Activated CD4-positive, alpha-beta T cell treated with anti-CD3 and anti-CD28 coated beads for 48 hours (primary cell): ENCODE data around the gene DPH6.

Source experiments
- DNase-seq: peaks from one replicate; pipeline ENCODE4 v3.0.0-alpha.2; 2020

DPH6 gene

DNA sequence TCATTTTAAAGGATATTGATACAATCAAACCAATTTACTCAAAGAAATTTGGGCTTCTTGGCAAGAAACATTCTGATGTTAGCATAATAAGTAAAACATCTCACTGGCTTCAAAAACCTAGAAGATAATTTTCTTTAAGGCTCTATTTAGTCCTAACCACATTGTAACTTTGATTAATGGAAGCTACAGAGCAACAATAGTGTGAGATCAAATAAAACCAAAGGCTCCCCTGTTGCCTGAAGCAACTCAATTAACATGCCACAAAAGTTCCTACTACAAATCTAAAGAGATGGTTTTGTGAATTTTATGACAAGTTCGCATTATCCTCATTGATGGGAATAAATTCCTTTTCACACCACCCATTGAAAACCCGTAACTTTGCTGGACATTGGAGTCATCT lies 5.9 kb downstream of the DPH6 start:
- DNase-seq: no peak

DNA sequence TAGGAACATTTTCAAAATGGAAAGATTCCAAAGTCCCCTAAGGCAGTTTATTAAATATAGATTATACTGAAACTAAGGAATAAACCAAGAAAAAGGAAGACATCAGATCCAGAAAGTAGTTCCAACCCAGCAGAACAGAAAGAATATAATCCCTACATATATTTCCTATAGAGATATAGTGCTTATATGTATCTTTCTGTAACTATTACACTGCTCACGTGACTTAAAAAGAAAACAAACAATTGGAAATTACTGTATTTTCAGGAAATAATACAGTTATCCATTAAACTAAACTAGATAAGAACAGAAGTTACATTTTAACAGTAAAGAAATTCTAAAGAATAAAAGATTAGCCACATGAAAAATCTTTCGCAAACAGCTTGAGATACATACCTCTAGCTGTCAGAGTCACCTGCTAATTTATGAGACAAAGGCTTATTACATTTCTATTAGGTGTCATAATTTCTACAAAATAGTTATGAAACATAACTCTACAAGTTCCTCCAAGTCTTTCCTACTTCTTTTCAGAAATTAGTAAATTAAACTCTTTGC lies 10.5 kb downstream of the DPH6 start:
- DNase-seq: no peak

DNA sequence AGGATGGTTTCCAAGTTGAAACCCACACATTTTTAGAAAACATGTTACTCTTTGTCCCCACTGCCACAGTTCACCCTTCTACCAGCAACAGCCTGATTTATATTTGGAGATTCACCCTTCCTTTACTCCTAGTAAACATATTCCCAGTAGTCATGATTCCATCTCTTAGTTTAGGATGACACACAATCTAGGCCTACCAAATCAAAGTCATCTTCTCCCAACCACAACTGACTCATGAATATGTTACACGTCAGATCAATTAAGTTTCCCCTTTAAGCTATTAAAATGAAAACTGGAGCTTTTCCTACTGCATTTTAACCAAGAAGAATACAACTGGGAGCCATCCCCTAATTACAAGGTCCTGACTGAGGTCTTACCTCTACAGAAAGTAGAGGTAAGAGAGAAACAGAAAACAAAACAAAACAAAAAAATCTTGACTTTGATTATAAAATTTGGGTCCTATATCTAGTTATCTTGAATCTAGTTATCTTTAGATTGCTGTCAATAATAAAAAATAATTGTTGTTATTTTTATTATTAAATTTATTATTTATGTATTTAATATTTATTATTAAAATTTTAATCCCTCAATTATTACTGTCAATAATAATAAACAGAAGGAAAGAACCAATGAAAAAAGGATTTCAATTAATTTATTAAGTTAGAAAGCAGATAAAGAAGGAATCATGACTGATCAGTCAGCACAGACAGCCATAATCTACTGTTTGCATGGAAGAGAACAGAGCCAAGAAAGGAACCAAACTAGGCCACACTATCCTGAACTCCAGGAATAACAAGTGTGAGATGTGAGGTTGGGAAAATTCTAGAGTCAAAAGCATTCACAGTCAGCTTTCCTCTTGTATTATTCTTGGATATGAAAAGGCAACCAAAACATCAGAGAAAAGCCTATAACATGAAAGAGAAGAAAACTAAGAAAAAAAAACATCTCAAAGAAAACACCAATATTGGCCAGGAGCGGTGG lies 12.5 kb downstream of the DPH6 start:
- DNase-seq: no peak

DNA sequence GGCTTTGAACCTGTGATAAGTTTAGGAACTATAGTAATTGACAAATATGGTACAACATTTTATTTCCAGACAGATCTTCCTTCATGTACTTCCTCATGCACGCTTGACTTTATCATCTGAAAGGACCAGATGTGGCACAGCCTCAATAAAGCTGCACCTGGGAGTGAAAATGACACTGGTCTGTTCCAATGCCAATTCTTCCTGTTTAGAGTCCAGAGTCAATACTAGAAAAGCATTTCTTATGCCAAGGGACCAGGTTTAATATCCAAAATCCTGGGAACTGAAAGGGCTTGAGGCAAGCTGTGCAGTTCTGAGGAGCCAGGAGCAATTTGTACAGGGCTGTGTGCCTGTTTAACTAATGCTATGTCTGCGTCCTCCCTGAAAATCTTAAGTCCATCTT lies 15.3 kb downstream of the DPH6 start:
- DNase-seq: no peak

DNA sequence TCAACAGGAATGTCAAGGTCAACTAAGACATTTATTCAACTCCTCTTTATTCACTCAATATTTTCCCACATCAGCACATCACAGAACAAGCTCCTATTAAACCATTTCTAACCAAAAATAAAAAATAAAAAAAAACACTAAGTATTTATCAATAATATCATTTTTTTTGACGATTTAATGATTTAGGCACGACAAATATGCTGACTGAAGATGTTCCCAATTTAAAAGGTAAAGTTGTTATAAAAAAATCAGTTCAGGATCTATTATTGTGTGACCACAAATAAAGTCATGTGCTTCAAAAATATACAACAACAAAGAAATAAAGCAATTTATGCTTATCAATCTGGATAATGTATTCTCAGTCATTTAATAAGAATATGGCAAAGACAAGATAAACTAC lies 16.2 kb downstream of the DPH6 start:
- no peak for DNase-seq

DNA sequence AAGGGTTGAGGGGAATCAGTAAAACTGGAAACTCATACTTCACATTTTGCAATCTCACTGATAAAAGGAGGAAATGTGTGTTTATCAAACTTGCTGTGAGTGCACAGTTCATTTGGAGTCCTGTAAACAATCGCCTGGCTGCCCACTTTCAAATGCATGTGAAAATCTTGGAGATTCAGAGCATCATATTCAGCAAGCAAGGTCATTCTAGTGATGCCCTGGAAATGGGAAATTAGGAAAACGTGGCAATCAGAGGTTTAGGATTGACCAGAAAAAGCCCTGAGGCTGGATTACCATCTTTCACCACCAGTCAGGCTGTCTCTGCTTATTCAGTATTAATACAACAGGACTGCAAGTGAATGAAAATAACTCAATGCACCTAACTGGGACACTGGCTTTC lies 23.9 kb downstream of the DPH6 start:
- DNase-seq: no peak

DNA sequence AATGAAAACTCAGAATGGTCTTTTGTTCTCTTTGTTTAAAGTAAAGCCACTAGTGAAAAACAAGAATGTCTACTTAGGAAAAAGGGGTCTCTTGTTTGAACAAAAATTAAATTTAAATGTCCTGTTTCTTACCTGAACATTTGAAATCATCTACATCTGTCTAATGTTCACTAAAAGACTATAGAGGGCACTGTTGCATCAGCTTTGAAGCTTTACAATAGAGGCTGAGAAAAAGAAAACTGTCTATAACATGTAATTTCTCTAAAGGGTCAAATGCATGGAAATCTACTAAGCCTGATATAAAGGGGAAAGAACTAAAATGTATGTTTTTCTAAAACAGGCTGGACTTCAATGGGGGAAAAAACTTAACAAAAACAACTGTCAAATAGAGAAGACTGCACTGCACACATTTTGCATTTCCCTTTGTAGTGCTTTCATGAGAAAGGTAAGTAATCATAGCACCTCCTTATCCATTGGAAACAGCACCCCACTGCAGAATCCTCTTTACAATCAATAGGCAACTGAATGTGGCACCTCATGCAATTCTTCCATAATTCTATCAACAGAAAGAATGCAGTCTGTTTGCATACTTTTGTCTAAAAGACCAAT lies 26.3 kb downstream of the DPH6 start:
- DNase-seq: no peak

DNA sequence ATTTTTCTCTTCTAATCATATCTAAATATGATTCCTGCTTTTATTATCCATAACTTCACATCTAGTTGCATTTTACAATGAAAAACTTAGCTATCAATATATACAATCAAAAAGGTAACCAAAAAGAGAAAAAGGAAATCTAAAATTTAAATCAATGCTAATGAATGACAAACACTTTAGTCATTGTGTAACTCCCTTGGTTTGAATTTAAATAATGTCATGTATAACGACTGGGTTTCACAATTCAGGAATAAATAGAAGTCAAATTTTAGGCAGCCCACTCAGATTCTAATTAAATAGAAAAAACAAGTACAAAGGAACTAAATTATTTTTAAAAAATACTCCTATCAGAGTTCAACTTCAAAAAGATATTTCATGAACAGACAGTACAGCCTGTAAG lies 26.9 kb downstream of the DPH6 start:
- DNase-seq: no peak

DNA sequence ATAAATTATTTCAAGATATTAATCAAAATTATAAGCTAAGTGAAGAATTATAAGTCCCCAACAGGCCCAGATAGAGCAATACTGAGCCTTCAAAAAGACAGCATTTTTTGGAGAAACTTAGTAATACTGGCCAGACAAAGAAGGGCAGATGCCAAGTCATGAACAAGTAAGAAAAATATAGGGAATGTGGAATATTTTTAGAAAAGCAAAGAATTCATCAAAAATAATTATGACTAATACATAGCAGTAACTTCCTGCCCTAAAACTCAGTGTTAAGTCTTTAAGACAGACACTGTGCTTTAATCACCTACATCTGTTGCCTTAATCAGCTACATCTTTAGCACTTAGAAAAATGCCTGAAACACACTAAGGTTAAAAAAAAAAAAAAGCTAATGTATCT lies 31.2 kb downstream of the DPH6 start:
- DNase-seq: no peak

DNA sequence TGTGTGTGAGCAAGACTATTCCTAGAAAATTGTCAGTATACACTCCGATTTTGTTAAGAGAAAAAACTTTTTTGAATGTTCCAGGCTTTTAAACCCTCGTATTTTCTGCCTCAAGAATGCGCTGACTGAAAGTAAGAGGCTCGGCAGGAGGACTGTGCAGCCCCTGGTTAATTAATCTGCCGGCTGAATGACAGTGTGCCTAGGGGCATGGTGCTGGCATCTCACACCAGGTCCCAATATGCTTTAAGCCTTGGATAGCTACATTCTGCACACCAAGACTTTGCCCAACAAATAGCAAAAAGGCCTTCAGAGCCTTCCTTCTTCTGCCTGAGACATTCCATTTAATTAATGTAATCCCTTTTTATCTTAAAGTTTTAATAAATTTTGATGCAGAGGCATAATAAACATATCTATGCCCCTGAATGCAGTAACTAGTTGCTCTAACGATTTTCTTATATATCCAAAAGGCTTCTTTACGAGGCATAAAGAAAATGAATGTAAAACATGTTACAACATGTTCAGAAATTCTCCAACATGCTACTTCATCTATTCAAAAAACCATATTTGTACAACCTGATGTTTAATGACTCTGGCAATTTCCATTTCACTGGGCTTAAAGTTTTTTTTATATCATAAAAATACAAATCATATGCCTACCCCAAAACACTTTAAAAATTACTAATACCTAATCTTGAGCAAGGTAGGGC lies 37.9 kb downstream of the DPH6 start:
- DNase-seq: no peak

DNA sequence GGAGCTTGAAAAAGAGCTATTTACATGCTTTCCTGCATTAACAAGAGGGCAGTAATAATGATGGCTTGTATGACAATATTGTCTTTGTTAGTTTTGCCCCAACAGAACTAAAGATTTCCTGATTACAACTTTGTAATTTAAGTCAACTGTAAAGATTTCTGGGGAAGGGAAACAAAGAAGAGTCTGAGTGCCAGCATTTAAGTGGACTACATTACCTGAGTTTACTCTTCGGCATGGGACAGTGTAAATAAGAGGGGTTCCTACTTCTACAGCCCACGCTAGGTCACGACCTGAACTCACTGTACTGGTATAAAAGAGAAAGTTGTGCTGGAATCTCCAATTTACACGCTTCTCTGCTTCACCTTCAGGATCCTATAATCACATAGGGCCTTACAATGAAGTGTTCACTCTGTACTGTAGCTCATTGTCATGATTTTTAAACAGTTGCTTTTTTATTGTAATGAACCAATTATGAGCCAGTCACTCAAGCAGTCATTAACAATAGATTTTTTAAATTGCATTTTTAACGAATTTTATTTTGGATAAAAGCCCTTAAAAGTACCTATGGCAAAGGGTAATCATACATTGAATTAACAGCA lies 39.6 kb downstream of the DPH6 start:
- no peak for DNase-seq

DNA sequence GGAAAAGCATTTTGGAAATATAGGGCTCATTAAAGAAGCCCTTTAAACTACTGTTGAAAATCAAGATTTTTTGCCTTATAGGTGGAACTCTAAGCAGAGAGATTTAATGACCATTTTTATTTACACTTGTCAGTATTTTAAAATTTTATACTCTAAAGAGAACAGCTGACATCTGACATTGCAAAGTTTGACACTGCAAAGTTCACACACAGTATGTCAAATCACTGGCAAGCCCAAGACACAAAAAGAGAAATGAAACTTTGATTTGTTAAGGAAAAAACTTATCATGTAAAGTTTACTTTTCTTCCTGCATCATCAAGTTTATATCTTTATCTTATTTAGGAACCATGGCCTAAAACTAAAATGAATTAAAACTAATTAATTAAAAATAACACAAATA lies 40.2 kb downstream of the DPH6 start:
- DNase-seq: no peak

DNA sequence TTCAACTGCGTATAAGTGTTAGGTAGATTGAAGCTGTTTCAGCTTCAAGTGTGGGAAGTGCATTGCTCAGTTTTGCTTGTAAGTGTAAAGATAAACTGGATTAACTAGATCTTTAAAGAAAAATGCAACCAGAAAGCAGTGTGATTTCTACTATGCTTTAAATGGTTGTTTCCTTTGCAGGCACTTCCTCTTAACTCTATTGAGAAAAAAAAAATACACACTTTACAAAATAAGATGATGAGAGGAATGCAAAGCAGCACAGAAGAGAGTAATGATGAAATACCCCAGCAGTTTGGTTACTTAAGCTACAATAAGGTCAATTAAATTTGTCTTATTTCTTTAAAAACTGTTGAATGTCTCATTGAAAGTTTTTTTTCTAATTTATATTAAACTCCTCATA lies 40.8 kb downstream of the DPH6 start:
- DNase-seq: no peak

DNA sequence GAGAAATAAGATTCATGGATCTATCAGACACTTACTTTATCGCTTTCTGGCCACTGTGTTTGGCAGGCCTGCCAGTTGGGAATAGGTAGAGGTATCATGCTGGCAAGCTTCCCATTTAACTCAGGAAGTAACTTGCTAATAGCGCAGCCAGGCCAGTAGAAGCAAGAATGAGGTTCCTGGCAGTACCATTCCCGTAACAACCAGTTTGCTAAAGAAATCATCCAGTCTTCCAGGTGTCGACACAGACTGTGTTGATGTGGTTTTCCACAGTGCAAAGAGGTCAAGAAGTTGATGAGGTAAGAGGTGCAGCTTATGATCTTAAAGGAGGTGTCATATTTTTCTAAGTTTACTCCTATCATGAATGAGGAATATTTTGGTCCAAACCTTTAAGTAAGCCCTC lies 46.2 kb downstream of the DPH6 start:
- no peak for DNase-seq

DNA sequence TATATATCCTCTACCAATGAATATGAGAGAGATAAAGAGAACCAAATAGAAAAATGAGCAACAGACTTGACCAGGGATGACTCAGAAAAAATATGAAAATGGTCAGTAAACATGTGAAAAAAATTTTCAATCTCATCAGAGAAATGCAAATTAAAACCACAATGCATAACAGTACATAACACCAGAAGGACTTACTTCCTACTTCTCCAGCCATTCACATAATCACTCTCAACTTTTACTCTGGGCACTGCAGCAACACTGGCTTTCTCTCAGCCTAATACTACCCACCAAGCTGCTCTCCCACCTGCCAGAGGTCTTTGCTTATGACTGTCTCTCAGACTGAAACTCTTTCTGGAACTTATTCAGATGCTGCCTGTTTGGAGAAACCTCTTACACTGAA lies 49.4 kb downstream of the DPH6 start:
- DNase-seq: no peak

DNA sequence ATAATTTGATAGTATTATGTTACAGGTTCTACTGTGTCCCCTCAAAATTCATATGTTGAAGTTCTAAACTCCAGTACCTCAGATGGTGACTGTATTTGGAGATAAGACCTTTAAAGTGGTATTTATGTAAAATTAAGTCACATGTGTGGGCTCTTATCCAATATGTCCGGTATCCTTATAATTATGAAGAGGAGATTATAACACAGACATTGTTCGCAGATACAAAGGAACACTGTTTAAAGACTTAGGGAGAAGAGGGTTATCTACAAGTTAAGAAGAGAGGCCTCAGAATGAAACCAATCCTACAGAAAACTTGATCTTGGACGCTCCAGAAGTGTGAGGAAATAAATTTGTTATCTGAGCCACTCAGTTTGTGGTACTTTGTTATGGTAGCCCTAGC lies 50.9 kb downstream of the DPH6 start:
- no peak for DNase-seq

DNA sequence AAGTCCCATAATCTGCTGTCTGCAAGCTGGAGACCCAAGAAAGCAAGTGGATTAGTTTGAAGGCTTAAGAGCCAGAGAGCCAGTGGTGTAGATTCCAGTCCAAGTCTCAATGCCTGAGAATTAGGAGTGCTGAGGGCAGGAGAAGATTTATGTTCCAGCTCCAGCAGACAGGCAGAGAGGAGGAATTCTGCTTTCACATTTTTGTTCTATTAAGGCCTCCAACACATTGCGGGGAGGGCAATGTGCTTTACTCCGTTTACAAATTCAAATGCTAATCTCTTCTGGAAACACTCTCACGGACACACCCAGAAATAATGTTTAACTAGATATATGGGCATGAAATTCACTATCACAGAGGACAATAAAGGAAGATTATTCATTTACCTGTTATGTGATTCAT lies 54.0 kb downstream of the DPH6 start:
- no peak for DNase-seq

DNA sequence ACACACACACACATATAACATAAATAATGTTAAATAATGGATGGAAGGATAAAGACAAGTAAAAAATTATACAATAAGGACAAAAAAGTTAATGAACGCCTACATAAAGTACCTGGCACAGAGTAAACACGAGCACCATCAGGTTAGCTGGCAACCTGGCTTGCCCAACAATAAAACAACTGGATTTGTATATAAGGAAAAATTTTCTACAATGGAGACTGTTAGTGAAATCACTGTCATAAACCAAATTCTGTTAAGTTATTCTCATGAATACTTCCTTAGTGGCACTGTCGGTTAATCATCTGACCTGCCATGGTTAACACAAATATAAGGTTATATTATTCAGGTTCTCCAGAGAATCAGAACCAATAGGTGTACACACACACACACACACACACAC lies 54.8 kb downstream of the DPH6 start:
- no peak for DNase-seq

DNA sequence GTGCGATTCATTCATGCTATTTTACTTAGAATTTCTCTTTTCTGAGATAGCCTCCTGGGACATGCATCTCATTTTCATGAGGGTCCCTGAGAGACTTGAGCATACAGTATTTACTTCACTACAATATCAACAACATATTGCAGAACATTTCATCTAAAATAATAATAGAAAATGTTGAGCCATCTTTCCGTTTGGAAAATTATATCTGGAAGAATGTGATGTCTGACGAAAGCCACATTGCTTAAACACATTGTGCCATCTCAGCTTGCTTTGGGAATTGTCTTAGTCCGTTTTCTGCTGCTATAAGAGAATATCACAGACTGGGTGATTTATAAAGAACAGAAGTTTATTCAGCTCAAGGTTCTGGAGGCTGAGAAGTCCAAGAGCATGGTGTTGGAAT lies 55.5 kb downstream of the DPH6 start:
- DNase-seq: no peak

DNA sequence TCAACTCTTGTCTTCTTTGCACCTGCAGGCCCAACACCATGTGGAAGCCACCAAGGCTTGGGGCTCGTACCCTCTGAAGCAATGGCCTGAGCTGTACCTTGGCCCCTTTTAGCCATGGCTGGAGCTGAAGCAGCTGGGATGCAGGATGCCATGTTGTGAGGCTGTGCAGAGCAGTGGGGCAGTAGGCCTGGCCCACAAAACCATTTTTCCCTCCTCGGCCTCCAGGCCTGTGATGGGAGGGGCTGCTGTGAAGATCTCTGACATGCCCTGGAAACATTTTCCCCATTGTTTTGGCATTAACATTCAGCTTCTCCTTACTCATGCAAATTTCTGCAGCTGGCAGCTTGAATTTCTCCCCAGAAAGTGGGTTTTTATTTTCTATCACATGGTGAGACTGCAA lies 58.5 kb downstream of the DPH6 start:
- no peak for DNase-seq

DNA sequence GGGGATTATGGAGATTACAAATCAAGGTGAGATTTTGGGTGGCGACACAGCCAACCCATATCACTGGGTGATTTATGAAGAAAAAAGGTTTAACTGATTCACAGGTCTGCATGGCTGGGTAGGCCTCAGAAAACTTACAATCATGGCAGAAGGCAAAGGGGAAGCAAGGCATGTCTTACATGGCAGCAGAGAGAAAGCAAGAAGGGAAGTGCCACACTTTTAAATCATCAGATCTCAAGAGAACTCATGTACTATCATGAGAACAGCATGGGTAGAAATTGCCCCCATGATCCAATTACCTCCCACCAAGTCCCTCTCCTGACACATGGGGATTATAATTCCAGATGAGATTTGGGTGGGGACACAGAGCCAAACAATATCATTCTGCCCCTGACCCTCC lies 59.7 kb downstream of the DPH6 start:
- no peak for DNase-seq

DNA sequence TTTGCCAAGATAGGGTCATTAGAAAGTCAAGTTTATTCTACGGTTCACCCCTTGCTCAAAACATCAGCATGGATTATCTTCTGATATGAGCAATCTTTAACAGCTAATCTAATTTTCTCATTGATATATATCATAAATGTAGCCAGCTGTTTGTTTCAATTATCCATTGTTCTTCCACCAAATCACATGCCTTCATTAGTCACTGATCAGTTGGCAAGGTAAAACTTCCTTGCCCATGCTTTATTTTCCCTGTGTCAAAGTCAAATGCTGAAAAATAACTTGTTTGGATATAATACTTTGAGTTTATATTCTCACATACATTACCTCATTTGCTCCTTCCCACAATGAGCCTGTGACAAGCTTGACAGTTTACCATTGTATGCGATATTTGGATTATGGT lies 60.6 kb downstream of the DPH6 start:
- no peak for DNase-seq

DNA sequence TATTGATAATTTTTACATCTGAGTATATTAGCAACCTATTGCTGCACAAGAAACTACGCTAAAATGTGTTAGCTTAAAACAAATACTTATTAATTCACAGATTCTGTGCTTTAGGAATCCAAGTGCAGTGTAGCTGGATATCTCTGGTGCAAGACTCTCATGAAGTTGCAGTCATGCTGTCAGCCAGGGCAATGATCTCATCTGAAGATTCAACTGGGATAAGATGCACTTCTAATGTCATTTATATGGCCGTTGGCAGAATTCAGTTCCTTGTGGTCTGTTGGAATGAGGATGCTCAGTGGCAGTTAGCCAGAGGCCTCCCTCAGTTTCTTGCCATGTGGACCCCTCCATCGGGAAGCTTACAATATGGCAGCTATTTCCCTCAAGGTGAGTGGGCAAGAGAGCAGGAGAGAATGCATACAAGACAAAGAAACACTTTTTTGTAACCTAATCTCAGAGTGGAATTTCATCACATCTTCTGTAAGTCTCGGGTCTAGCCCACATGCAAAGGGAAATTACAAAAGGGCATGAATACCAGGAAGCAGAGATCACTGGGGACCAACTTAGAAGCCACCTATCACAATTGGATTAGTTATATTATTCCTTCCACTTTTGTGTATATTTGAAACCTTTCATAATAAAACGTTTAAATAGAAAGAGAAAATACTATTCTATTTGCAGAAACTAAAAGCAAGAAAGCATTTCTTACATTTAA lies 61.6 kb downstream of the DPH6 start:
- DNase-seq: no peak
